ENCODE results near the gene PUS1.
"Not testable (repeated sequence)": the region's sequence is repeated elsewhere in the genome, so short reads cannot be mapped to it uniquely, and the experiment has no call there.

PUS1 gene

GRCh38 chr12:131934535-131934934 lies 5.5 kb downstream of the PUS1 start:
- DNase-seq (ENCODE audit: low spot score): no peak

- no peak for DNase-seq (ENCODE audit: low spot score)
These were observed 9.0 kb downstream of the PUS1 start for GRCh38 chr12:131938082-131938481.

- no peak for DNase-seq (ENCODE audit: low spot score)
These were observed 9.9 kb downstream of the PUS1 start for GRCh38 chr12:131939007-131939406.

- no peak for DNase-seq (ENCODE audit: low spot score)
These were observed 11.1 kb downstream of the PUS1 start for GRCh38 chr12:131940141-131940547.

GRCh38 chr12:131941116-131941986 lies 12.3 kb downstream of the PUS1 start:
- no peak for DNase-seq (ENCODE audit: low spot score)

- no peak for DNase-seq (ENCODE audit: low spot score)
These were observed 12.9 kb downstream of the PUS1 start for GRCh38 chr12:131941987-131942341.

- DNase-seq (ENCODE audit: low spot score): no peak
These were observed 13.6 kb downstream of the PUS1 start for GRCh38 chr12:131942671-131943070.

GRCh38 chr12:131943389-131943788 lies 14.3 kb downstream of the PUS1 start:
- DNase-seq (ENCODE audit: low spot score): no peak

GRCh38 chr12:131943876-131944275 lies 14.8 kb downstream of the PUS1 start:
- no peak for DNase-seq (ENCODE audit: low spot score)

GRCh38 chr12:131944601-131945251 lies 15.7 kb downstream of the PUS1 start:
- no peak for DNase-seq (ENCODE audit: low spot score)

GRCh38 chr12:131946757-131947156 lies 17.7 kb downstream of the PUS1 start:
- no peak for DNase-seq (ENCODE audit: low spot score)

- DNase-seq (ENCODE audit: low spot score): no peak
These were observed 18.5 kb downstream of the PUS1 start for GRCh38 chr12:131947482-131948027.

- DNase-seq (ENCODE audit: low spot score): no peak
These were observed 19.2 kb downstream of the PUS1 start for GRCh38 chr12:131948166-131948712.

GRCh38 chr12:131948713-131949430 lies 19.8 kb downstream of the PUS1 start:
- not testable (repeated sequence) for DNase-seq (ENCODE audit: low spot score)

- peak; percentile 95 for DNase-seq (ENCODE audit: low spot score)
These were observed 20.5 kb downstream of the PUS1 start, which contains the start of gene EP400 for GRCh38 chr12:131949431-131950181. Gene EP400, plus strand, starts transcription at chr12:131949942. Its CDS starts 10,678 bp downstream, at chr12:131960620.

- DNase-seq (ENCODE audit: low spot score): no peak
These were observed 21.3 kb downstream of the PUS1 start for GRCh38 chr12:131950182-131950913.

GRCh38 chr12:131953810-131954209 lies 24.7 kb downstream of the PUS1 start:
- not testable (repeated sequence) for DNase-seq (ENCODE audit: low spot score)

GRCh38 chr12:131954460-131954859 lies 25.4 kb downstream of the PUS1 start:
- DNase-seq (ENCODE audit: low spot score): not testable (repeated sequence)

GRCh38 chr12:131959116-131959515 lies 30.0 kb downstream of the PUS1 start:
- DNase-seq (ENCODE audit: low spot score): no peak
